ENCODE measurements around the gene WDR37. TPM values are rescaled to one million over a fixed set of nuclear protein-coding genes. Genes with fewer than 3 reads are reported as not detected.
"Not testable (repeated sequence)": the region's sequence is repeated elsewhere in the genome, so short reads cannot be mapped to it uniquely, and the experiment has no call there.

Gene WDR37
- total RNA-seq, 1 donor from 2014 or later = 20.8 TPM

DNA sequence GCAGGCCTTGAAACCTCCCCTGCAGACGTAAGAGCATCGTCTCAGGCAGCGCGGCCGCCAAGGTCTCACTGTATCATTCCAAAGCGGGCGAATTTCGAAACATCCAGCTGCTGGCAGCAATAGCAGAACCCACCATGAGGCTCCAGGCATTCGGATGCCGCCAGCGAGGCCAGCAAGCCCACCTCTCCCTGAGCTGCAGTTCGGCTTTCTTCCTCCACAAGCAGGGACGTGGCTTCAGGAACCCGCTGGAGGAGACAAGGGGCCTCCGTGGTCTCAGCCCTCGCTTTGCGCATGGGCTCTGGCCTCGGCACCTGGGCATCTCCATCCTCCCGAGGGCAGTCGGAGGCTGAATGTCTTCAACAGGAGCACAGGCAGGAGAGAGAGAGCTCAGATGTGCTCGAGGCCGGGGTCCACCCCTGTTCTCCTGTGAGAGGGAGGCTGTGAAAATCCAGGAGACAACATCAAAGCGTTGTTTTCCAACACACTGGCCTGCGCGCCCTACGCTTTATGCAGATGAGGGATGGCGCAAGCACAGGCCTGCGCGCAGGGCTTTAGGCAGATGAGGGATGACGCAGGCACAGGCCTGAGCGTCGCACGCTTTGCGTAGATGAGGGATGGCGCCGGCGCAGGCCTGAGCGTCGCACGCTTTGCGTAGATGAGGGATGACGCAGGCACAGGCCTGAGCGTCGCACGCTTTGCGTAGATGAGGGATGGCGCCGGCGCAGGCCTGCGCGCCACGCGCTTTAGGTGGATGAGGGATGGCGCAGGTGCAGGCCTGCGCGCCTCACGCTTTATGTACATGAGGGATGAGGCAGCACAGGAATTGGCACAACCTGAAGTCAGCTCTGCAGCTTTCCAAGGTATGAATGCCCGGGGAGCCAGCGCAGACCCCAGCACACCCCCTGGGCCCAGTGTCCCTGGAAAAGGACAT lies 103.2 kb downstream of the WDR37 start:
- no peak for DNase-seq (ENCODE audit: low spot score in 2 of 2, unreplicated experiment in 2 of 2)
- Mint-ChIP-seq H3K27ac (no peak overlapping the region), H3K27me3 (ENCODE audit: low read depth) (peaks cover 31% of the 10 kb centered on the region), H3K9me3 (no peaks in the 10 kb centered on the region), H3K4me1 (peaks cover 12% of the 10 kb centered on the region), H3K36me3 (no peaks in the 10 kb centered on the region), H3K4me3 (no peak overlapping the region)
- TF ChIP-seq, protein P1, sequence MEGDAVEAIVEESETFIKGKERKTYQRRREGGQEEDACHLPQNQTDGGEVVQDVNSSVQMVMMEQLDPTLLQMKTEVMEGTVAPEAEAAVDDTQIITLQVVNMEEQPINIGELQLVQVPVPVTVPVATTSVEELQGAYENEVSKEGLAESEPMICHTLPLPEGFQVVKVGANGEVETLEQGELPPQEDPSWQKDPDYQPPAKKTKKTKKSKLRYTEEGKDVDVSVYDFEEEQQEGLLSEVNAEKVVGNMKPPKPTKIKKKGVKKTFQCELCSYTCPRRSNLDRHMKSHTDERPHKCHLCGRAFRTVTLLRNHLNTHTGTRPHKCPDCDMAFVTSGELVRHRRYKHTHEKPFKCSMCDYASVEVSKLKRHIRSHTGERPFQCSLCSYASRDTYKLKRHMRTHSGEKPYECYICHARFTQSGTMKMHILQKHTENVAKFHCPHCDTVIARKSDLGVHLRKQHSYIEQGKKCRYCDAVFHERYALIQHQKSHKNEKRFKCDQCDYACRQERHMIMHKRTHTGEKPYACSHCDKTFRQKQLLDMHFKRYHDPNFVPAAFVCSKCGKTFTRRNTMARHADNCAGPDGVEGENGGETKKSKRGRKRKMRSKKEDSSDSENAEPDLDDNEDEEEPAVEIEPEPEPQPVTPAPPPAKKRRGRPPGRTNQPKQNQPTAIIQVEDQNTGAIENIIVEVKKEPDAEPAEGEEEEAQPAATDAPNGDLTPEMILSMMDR (IDR thresholded peaks at IDR 0.05; ENCODE audit: unreplicated experiment) = no peak

DNA sequence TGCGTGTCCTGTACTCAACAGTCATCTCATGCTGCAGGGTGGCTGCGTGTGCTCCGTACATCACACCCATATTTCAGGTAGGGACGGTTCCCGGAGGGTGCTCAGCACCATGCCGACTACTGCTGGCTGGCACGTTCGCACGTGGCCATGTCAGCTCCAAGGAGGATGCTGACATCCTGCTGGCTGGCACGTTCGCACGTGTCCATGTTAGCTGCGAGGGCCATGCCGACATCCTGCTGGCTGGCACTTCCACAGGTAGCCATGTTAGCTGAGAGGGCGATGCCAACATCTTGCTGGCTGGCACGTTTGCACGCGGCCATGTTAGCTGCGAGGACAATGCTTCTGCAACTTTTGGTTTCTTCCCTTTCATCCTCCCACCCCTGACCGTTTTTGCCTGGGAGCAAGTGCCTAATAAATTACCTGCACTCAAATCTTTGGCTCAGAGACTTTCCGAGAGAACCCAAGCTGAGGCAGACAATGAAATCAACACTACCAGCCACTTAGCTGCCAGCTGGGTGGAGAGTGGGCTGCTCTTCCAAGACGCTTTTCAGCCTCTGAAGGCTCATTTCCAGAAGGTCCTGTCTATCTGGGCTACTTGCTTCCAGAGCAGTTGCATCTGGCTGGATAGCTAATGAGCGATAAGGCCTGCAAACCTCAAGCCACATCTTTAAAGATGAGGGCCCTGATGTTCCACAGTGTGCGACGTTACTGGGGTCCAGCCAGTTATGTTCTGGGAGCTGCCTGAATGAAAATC lies 104.6 kb downstream of the WDR37 start:
- peak in 1 of 2 experiments; percentile 19 for DNase-seq (ENCODE audit: low spot score in 2 of 2, unreplicated experiment in 2 of 2)
- H3K27ac Mint-ChIP-seq = no peak overlapping the region
- TF ChIP-seq, protein P1 (IDR thresholded peaks at IDR 0.05; ENCODE audit: unreplicated experiment) = no peak
- H3K9me3 Mint-ChIP-seq = no peaks in the 10 kb centered on the region
- H3K36me3 Mint-ChIP-seq = no peaks in the 10 kb centered on the region
- no peaks in the 10 kb centered on the region for H3K4me1 Mint-ChIP-seq
- no peak overlapping the region for H3K4me3 Mint-ChIP-seq
- H3K27me3 Mint-ChIP-seq (ENCODE audit: low read depth) = peaks cover 38% of the 10 kb centered on the region

DNA sequence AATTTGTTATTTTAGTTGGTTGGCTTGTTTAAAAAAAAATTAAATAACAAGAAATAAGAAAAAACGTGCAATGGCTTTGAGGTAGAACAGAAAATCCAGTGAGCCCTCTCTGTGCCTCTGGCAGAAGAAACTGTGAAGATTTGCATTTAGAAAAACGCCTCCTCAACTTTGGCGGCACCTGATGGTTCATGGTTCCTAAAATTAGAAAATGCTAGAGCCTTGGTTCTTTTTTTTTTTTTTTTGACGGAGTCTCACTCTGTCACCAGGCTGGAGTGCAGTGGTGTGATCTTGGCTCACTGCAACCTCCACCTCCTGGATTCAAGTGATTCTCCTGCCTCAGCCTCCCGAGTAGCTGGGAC lies 105.1 kb downstream of the WDR37 start:
- not testable (repeated sequence) for H3K9me3 Mint-ChIP-seq; H3K27ac Mint-ChIP-seq; DNase-seq (ENCODE audit: low spot score in 2 of 2, unreplicated experiment in 2 of 2); H3K4me3 Mint-ChIP-seq; H3K36me3 Mint-ChIP-seq; H3K4me1 Mint-ChIP-seq
- H3K27me3 Mint-ChIP-seq (ENCODE audit: low read depth) = peaks cover 42% of the 10 kb centered on the region

DNA sequence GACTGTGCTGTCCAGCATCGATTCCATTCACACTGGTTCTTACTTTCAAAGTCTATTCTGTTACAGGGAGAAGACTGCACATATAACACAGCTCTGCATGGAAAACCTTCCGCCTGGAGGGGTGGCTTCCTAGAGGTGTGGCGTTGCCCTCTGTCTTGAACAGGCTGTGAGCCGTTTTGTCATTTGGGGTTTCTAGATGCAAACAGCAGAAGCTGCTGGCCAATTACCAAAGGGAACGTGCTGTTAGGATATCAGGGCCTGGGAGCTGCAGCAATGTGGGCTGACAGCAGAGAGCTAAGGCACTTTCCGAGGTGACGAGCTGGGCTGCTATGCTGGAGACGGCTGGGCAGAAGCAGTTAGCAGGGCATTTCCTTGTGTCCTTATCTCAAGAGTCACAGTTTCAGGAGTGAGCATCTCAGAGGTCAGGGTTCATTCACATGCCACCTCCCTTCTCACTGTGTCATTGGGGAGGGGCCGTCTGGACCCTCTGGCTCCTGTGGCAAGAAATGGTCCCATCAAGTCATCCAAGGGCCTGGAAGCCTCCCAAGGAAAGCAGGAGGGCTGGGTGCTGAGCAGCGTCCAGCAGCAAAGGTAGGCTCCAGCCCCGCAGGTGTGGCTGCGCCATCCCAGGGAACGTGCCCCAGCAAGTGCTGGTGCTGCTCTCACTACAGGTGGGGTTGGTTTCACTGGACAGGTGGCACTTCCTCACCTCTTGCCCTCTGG lies 106.5 kb downstream of the WDR37 start:
- no peaks in the 10 kb centered on the region for H3K9me3 Mint-ChIP-seq
- peak in 1 of 2 experiments; percentile 27 for DNase-seq (ENCODE audit: low spot score in 2 of 2, unreplicated experiment in 2 of 2)
- TF ChIP-seq, protein P1 (IDR thresholded peaks at IDR 0.05; ENCODE audit: unreplicated experiment) = no peak
- no peak overlapping the region for H3K4me3 Mint-ChIP-seq
- H3K27ac Mint-ChIP-seq = no peak overlapping the region
- H3K36me3 Mint-ChIP-seq = no peaks in the 10 kb centered on the region
- H3K4me1 Mint-ChIP-seq = no peaks in the 10 kb centered on the region
- peaks cover 40% of the 10 kb centered on the region for H3K27me3 Mint-ChIP-seq (ENCODE audit: low read depth)

DNA sequence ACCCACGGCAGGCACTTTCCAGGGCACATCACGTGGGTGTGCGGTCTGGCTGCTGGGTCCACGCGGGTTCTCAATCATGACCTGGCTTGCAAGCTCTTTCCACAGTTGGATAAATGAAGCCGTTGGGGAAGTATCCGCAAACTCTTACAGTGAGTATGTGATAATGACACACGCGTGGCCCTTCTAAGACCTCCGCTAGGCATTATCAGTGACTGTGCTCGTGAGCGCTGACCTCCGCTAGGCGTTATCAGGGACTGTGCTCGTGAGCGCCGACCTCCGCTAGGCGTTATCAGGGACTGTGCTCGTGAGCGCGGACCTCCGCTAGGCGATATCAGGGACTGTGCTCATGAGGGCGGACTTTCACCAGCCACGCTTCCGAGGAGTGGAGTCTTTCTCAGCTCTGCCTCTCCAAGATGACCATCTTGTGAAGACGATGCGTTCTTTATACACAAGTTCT lies 107.0 kb downstream of the WDR37 start:
- peak in 1 of 2 experiments; percentile 6 for DNase-seq (ENCODE audit: low spot score in 2 of 2, unreplicated experiment in 2 of 2)
- Mint-ChIP-seq H3K9me3 (no peaks in the 10 kb centered on the region), H3K27me3 (ENCODE audit: low read depth) (peaks cover 40% of the 10 kb centered on the region), H3K4me3 (no peak overlapping the region), H3K4me1 (no peaks in the 10 kb centered on the region), H3K27ac (no peak overlapping the region), H3K36me3 (no peaks in the 10 kb centered on the region)
- TF ChIP-seq, protein P1 (IDR thresholded peaks at IDR 0.05; ENCODE audit: unreplicated experiment) = no peak
